K562 (cell line): ENCODE measurements around the gene MMRN1. TPM values are rescaled to one million over a fixed set of nuclear protein-coding genes. Genes with fewer than 3 reads are reported as not detected.

Source experiments
- ATAC-seq: fragments of 200-7000 bp; cut with Tn5 transposase; 3 replicates; pipeline ENCODE4 v1.9.1; 2020; ENCODE audit warnings: moderate library complexity
- BruUV-seq: library from RNA; stranded (reverse); fragments of 400-500 nt; replicated peaks from 2 replicates; lab custom pipeline; 2021; lab: Mats Ljungman, UMichigan
- CTCF ChIA-PET: fragments of 300-600 bp; formaldehyde crosslinking; extraction: SDS; loops from one replicate; lab custom pipeline; 2021; ENCODE audit warnings: low intra/inter-chr PET ratio; lab: Yijun Ruan, JAX
- POLR2A ChIA-PET: fragments of 300-600, 350-650 bp; sonication (Branson Sonifier 250); formaldehyde crosslinking; extraction: SDS; loops from one replicate; lab custom pipeline; 2021; ENCODE audit warnings: antibody characterized with exemption, inconsistent platforms; lab: Yijun Ruan, JAX
- DNase-seq, 4 experiments: peaks; one replicate each; pipeline versions ENCODE4 v3.0.0 to v3.0.0-alpha.2; 2011 to 2018; ENCODE audit warnings: low spot score in 3 of 4, mixed read lengths in 3 of 4; ENCODE audit errors: extremely low read depth in 1 of 4
- FAIRE-seq: peaks from 2 replicates; lab custom pipeline; 2011; peaks lifted over from hg19 to GRCh38; lab: Jason Lieb, UNC
- H2AFZ ChIP-seq: 2 replicates; pipeline ENCODE4 v1.6.0; 2011; ENCODE audit warnings: low read depth, low read length, control low read depth, inconsistent platforms
- H3K27ac ChIP-seq: fragments of 200-600 bp; 3 replicates; pipeline ENCODE4 v1.8.0; 2011; ENCODE audit warnings: low read depth, mild to moderate bottlenecking, control low read depth, inconsistent platforms, low read length, moderate library complexity, mixed read lengths; ENCODE audit errors: extremely low read depth
- H3K27me3 ChIP-seq, 2 experiments: fragments of 300-600 bp in 1 of 2; 2 replicates in 1 of 2; 3 replicates in 1 of 2; pipeline versions ENCODE4 v1.6.0 to v1.8.0; 2011; ENCODE audit warnings: inconsistent platforms in 2 of 2, low read length in 2 of 2, mild to moderate bottlenecking in 1 of 2, mixed read lengths in 1 of 2, moderate library complexity in 1 of 2; ENCODE audit not compliant: control insufficient read depth in 2 of 2, insufficient read depth in 2 of 2
- H3K36me3 ChIP-seq: fragments of 300-600 bp; 3 replicates; pipeline ENCODE4 v1.8.0; 2011; ENCODE audit warnings: mild to moderate bottlenecking, low read length, inconsistent platforms; ENCODE audit not compliant: control insufficient read depth, insufficient read depth
- H3K4me1 ChIP-seq, 2 experiments: fragments of 200-600 bp in 1 of 2; replicated peaks in 1 of 2; 2 replicates in 1 of 2; 3 replicates in 1 of 2; pipeline versions ENCODE4 v1.5.1 to v1.8.0; 2011; ENCODE audit warnings: inconsistent platforms in 2 of 2, low read length in 2 of 2, mild to moderate bottlenecking in 1 of 2, mixed read lengths in 1 of 2, moderate library complexity in 1 of 2; ENCODE audit not compliant: control insufficient read depth in 2 of 2, insufficient read depth in 2 of 2
- H3K4me2 ChIP-seq: 2 replicates; pipeline ENCODE4 v1.6.1; 2011; ENCODE audit warnings: low read length, control low read depth, inconsistent platforms, mixed read lengths; ENCODE audit not compliant: insufficient read depth
- H3K4me3 ChIP-seq: fragments of 200-600 bp; sonication (generic), shearing (Covaris generic); 2 replicates; pipeline ENCODE4 v1.5.1; 2016; ENCODE audit warnings: control low read depth, inconsistent platforms
- H3K79me2 ChIP-seq: fragments of 200-600 bp; 3 replicates; pipeline ENCODE4 v1.8.0; 2011; ENCODE audit warnings: low read length, inconsistent platforms; ENCODE audit not compliant: control insufficient read depth, insufficient read depth
- H3K9ac ChIP-seq, 2 experiments: 2 replicates each; pipeline versions ENCODE4 v1.6.0 to v1.6.1; 2011; ENCODE audit warnings: low read depth in 2 of 2, low read length in 2 of 2, control low read depth in 1 of 2, inconsistent platforms in 1 of 2, mild to moderate bottlenecking in 1 of 2, mixed read lengths in 1 of 2; ENCODE audit not compliant: insufficient read depth in 1 of 2
- H3K9me1 ChIP-seq: one replicate; pipeline ENCODE4 v1.6.0; 2011; ENCODE audit warnings: inconsistent platforms, mild to moderate bottlenecking, low read length, moderate library complexity; ENCODE audit not compliant: control insufficient read depth, insufficient read depth
- H3K9me3 ChIP-seq: replicated peaks from 2 replicates; pipeline ENCODE4 v1.5.1; 2011; ENCODE audit warnings: low read depth, low read length, inconsistent platforms; ENCODE audit not compliant: control insufficient read depth, insufficient read depth
- H4K20me1 ChIP-seq: replicated peaks from 2 replicates; pipeline ENCODE4 v1.6.1; 2011; ENCODE audit warnings: low read length, inconsistent platforms, mixed read lengths; ENCODE audit not compliant: control insufficient read depth, insufficient read depth
- ARNT ChIP-seq, 2 experiments: fragments of 450-650 bp; IDR thresholded peaks; 2 replicates each; pipeline ENCODE4 v1.6.1; 2016; ENCODE audit warnings: mild to moderate bottlenecking in 1 of 2
- HDAC1 ChIP-seq, 2 experiments: fragments of 450-650 bp; IDR thresholded peaks; 2 replicates each; pipeline ENCODE4 v1.6.1; 2016 to 2017; ENCODE audit warnings: inconsistent platforms in 1 of 2, mild to moderate bottlenecking in 1 of 2, moderate library complexity in 1 of 2
- MCM3 ChIP-seq: fragments of 450-650 bp; IDR thresholded peaks from 2 replicates; pipeline ENCODE4 v1.6.1; 2016
- PRPF4 ChIP-seq: fragments of 200-400 bp; formaldehyde crosslinking; IDR thresholded peaks from one replicate; pipeline ENCODE4 v1.6.1; 2017; ENCODE audit warnings: low read length, low read depth, mild to moderate bottlenecking; ENCODE audit not compliant: insufficient read depth, poor library complexity, severe bottlenecking
- SIX5 ChIP-seq, 2 experiments: IDR thresholded peaks; 2 replicates each; pipeline ENCODE4 v1.6.1; 2011; ENCODE audit warnings: low read length in 2 of 2, borderline replicate concordance in 1 of 2, low read depth in 1 of 2, mild to moderate bottlenecking in 1 of 2, moderate library complexity in 1 of 2; ENCODE audit not compliant: insufficient read depth in 1 of 2
- U2AF1 ChIP-seq: fragments of 200-400 bp; formaldehyde crosslinking; optimal IDR thresholded peaks from 2 replicates; pipeline ENCODE3; 2017; ENCODE audit warnings: mild to moderate bottlenecking, low read depth, low read length, moderate library complexity
- ZNF175 ChIP-seq: fragments of 200-800 bp; sonication (Bioruptor generic); IDR thresholded peaks from 2 replicates; pipeline ENCODE4 v1.6.1; 2016; ENCODE audit warnings: low read depth, mild to moderate bottlenecking, missing genetic modification characterization, missing compliant biosample characterization
- ZNF347 ChIP-seq: fragments of 450-650 bp; formaldehyde crosslinking; IDR thresholded peaks from 2 replicates; pipeline ENCODE4 v1.4.0; 2020; ENCODE audit warnings: low read depth, mild to moderate bottlenecking, moderate library complexity
- ZNF384 ChIP-seq: IDR thresholded peaks from 2 replicates; pipeline ENCODE4 v1.6.1; 2012; ENCODE audit warnings: low read depth, low read length, improper control_type of control experiment
- ZNF696 ChIP-seq: fragments of 250-450 bp; sonication (Bioruptor Pico); conservative IDR thresholded peaks from 2 replicates; pipeline ENCODE4 v1.4.0; 2020; ENCODE audit warnings: mild to moderate bottlenecking, moderate library complexity
- WGBS: fragments of 100-300 bp; shearing (Covaris generic); methylation state at CpG from one replicate; pipeline ENCODE4 v1.1.6; 2016; ENCODE audit warnings: low coverage, mixed read lengths; ENCODE audit not compliant: insufficient coverage; ENCODE audit errors: missing lambda C conversion rate; 5-methylcytosine and 5-hydroxymethylcytosine counted together
- in situ Hi-C: fragments of 300-500 bp; cut with MboI; formaldehyde crosslinking; loops from 4 replicates; pipeline ENCODE4 v1.15.0; 2018; ENCODE audit warnings: inconsistent platforms, mixed read lengths
- intact Hi-C: fragments of 100-400 bp; cut with micrococcal nuclease; formaldehyde crosslinking; loops from 2 replicates; pipeline ENCODE4 v1.14.2; 2022
- polyA plus RNA-seq, 8 experiments: library from polyadenylated mRNA; depleted of rRNA in 4 of 8; stranded (reverse) in 5 of 8; unstranded in 3 of 8; fragments of >200 nt; fragmentation: Nextera tagmentation in 2 of 8; fragmentation: Illumina TruSeq in 1 of 8; extraction: Ambion mirVana in 2 of 8; extraction: Trizol in 1 of 8; gene quantifications; 2 replicates each; pipeline versions ENCODE4 v1.2.1 to v1.2.3, GENCODE V29; 2011 to 2014; ENCODE audit warnings: inconsistent platforms in 1 of 8, missing spikeins in 1 of 8
- total RNA-seq, 7 experiments: library from RNA; depleted of rRNA in 6 of 7; stranded (reverse); fragments of >200 nt in 6 of 7; fragmentation: Illumina TruSeq in 2 of 7; extraction: Trizol in 2 of 7; gene quantifications; 2 replicates each; pipeline versions ENCODE4 v1.2.1 to v1.2.3, GENCODE V29; 2011 to 2021; ENCODE audit warnings: low replicate concordance in 1 of 7
- TF ChIP-seq, protein P1 (sequence below): sonication (generic); formaldehyde crosslinking; IDR thresholded peaks from 2 replicates; pipeline ENCODE4 v1.8.1; 2023; ENCODE audit warnings: mild to moderate bottlenecking, missing genetic modification reagents, moderate library complexity
- TF ChIP-seq, protein P2 (sequence below): fragments of 450-650 bp; conservative IDR thresholded peaks from 2 replicates; pipeline ENCODE4 v1.6.1; 2016; ENCODE audit warnings: missing genetic modification characterization, low read depth, mild to moderate bottlenecking, missing compliant biosample characterization, moderate library complexity
- TF ChIP-seq, protein P3 (sequence below): IDR thresholded peaks from 2 replicates; pipeline ENCODE4 v1.6.1; 2016; ENCODE audit warnings: missing genetic modification characterization, missing compliant biosample characterization

Gene MMRN1
- total and polyA plus RNA-seq, 9 of the 15 experiments (the other 6 are each of a cell fraction or from before 2014, with no cell fraction given) = 0.01 to 0.06 (median 0.02) TPM; not detected in 6

DNA sequence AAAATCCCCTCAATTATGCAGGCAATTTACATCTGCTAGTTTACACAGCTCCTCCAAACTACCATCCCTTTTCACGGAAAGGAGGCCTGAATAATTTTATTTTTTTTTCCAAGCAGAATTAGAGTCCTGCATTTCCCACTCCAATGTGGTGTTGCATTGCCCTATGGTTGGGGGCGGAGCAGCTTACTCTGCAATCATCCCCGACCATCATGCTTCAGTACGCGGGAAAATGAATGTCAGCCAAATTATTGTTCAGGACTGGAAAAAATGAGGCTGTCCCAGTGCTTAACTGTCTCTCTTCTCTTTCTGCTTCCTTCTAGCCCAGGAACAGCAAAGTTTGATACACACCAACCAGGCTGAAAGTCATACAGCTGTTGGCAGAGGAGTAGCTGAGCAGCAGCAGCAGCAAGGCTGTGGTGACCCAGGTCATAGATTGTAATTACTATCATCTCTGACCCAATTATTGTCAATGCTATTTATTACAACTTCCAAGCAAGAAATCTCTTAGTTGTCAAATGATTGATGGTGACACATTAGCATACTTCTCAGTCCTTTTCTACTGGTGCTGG, 28.3 kb downstream of the MMRN1 start:
- no peaks in the 10 kb centered on the region for H3K36me3 ChIP-seq
- no peak overlapping the region for H3K4me3 ChIP-seq
- TF ChIP-seq, protein P1, sequence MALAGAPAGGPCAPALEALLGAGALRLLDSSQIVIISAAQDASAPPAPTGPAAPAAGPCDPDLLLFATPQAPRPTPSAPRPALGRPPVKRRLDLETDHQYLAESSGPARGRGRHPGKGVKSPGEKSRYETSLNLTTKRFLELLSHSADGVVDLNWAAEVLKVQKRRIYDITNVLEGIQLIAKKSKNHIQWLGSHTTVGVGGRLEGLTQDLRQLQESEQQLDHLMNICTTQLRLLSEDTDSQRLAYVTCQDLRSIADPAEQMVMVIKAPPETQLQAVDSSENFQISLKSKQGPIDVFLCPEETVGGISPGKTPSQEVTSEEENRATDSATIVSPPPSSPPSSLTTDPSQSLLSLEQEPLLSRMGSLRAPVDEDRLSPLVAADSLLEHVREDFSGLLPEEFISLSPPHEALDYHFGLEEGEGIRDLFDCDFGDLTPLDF (CRISPR knock-in tag) = no peak
- TF ChIP-seq MCM3 = no peak
- no peak for TF ChIP-seq U2AF1
- no peak for TF ChIP-seq PRPF4
- TF ChIP-seq, protein P2, sequence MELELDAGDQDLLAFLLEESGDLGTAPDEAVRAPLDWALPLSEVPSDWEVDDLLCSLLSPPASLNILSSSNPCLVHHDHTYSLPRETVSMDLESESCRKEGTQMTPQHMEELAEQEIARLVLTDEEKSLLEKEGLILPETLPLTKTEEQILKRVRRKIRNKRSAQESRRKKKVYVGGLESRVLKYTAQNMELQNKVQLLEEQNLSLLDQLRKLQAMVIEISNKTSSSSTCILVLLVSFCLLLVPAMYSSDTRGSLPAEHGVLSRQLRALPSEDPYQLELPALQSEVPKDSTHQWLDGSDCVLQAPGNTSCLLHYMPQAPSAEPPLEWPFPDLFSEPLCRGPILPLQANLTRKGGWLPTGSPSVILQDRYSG (tag) = no peak
- no peak for TF ChIP-seq HDAC1 (IDR thresholded peaks at IDR 0.05)
- TF ChIP-seq, protein P3, sequence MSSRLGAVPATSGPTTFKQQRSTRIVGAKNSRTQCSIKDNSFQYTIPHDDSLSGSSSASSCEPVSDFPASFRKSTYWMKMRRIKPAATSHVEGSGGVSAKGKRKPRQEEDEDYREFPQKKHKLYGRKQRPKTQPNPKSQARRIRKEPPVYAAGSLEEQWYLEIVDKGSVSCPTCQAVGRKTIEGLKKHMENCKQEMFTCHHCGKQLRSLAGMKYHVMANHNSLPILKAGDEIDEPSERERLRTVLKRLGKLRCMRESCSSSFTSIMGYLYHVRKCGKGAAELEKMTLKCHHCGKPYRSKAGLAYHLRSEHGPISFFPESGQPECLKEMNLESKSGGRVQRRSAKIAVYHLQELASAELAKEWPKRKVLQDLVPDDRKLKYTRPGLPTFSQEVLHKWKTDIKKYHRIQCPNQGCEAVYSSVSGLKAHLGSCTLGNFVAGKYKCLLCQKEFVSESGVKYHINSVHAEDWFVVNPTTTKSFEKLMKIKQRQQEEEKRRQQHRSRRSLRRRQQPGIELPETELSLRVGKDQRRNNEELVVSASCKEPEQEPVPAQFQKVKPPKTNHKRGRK (tag) = no peak
- TF ChIP-seq ZNF696 (CRISPR knock-in tag) = no peak
- TF ChIP-seq ZNF175 (CRISPR knock-in tag) = no peak
- TF ChIP-seq ZNF347 (CRISPR knock-in tag) = no peak
- TF ChIP-seq ZNF384 = no peak
- TF ChIP-seq ARNT (IDR thresholded peaks at IDR 0.05) = no peak
- TF ChIP-seq SIX5 (IDR thresholded peaks at IDR 0.05; ENCODE audit: borderline replicate concordance in 1 of 2, insufficient read depth in 1 of 2, low read depth in 1 of 2, low read length in 2 of 2) = no peak
- no peak overlapping the region for H3K9ac ChIP-seq
- no peaks in the 10 kb centered on the region for H3K79me2 ChIP-seq
- POLR2A ChIA-PET = no interaction called here
- no peaks in the 10 kb centered on the region for H3K9me3 ChIP-seq
- no peak for DNase-seq
- H2AFZ ChIP-seq = no peak overlapping the region
- no peak for FAIRE-seq
- H3K27ac ChIP-seq = no peak overlapping the region
- WGBS = 2% methylated on average over 5 of the region's 5 CpGs
- no peaks in the 10 kb centered on the region for H3K4me1 ChIP-seq
- H3K9me1 ChIP-seq = no peaks in the 10 kb centered on the region
- BruUV-seq = no TSS peak
- H3K27me3 ChIP-seq = no peaks in the 10 kb centered on the region
- in situ Hi-C loops = no loop called here
- ATAC-seq = no peak
- H3K4me2 ChIP-seq = no peak overlapping the region
- CTCF ChIA-PET = no interaction called here
- no peaks in the 10 kb centered on the region for H4K20me1 ChIP-seq
- intact Hi-C loops = no loop called here
